ENCODE data around the gene PIGL.
"Not testable (repeated sequence)": the region's sequence is repeated elsewhere in the genome, so short reads cannot be mapped to it uniquely, and the experiment has no call there.

Gene PIGL

DNA sequence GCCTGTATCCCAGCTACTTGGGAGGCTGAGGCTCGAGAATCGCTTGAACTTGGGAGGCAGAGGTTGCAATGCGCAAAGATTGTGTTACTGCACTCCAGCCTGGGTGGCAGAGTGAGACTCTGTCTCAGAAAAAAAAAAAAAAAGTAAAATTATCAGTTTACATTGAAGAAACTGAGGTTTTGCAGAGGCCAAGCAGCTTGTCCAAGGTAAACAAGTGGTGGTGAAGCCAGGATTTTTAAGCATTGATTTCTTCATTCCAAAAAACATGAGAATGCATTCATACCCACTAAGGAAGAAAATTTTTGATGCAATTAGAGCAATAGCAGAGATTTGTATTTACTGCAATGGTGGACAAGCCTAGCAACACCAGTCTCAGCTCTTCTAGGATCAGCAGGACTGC, 83.5 kb downstream of the PIGL start:
- no peak for TF ChIP-seq CTCF (IDR thresholded peaks at IDR 0.05; ENCODE audit: borderline replicate concordance, insufficient read depth, low read depth, low read length)
- H3K4me3 ChIP-seq (ENCODE audit: low read depth, low read length): no peak overlapping the region

- TF ChIP-seq CTCF (IDR thresholded peaks at IDR 0.05; ENCODE audit: borderline replicate concordance, insufficient read depth, low read depth, low read length): no peak
- no peak overlapping the region for H3K4me3 ChIP-seq (ENCODE audit: low read depth, low read length)
These were observed 85.2 kb downstream of the PIGL start for GRCh38 chr17:16301963-16302855.

DNA sequence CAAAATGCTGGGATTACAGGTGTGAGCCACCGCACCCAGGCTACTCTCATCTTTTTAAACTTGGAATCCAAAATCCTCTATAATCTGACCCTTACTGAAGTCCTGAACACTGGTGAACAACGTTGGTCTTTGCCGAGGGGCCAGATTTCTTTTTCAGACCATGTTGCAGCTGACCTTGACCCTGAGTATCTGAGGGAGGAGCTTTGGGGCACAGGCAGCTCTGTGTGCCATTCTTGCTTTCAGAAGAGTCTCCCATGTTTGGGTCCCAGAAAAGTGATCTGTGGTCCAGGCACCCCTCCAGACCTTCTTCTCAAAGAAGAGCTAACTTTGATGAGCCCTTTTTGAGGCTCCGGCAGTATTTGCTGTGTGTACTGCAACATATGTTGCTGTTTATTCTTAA, 85.8 kb downstream of the PIGL start:
- TF ChIP-seq CTCF (IDR thresholded peaks at IDR 0.05; ENCODE audit: borderline replicate concordance, insufficient read depth, low read depth, low read length): no peak
- no peak overlapping the region for H3K4me3 ChIP-seq (ENCODE audit: low read depth, low read length)

- H3K4me3 ChIP-seq (ENCODE audit: low read depth, low read length): no peak overlapping the region
- TF ChIP-seq CTCF (IDR thresholded peaks at IDR 0.05; ENCODE audit: borderline replicate concordance, insufficient read depth, low read depth, low read length): peak; percentile 56
These were observed 87.8 kb downstream of the PIGL start for GRCh38 chr17:16304830-16305229.

GRCh38 chr17:16306211-16306610, 89.2 kb downstream of the PIGL start:
- no peak for TF ChIP-seq CTCF (IDR thresholded peaks at IDR 0.05; ENCODE audit: borderline replicate concordance, insufficient read depth, low read depth, low read length)
- H3K4me3 ChIP-seq (ENCODE audit: low read depth, low read length): no peak overlapping the region

GRCh38 chr17:16312061-16312460, 95.1 kb downstream of the PIGL start:
- not testable (repeated sequence) for H3K4me3 ChIP-seq (ENCODE audit: low read depth, low read length)

GRCh38 chr17:16313139-16314090, 96.4 kb downstream of the PIGL start:
- no peak for TF ChIP-seq CTCF (IDR thresholded peaks at IDR 0.05; ENCODE audit: borderline replicate concordance, insufficient read depth, low read depth, low read length)
- H3K4me3 ChIP-seq (ENCODE audit: low read depth, low read length): no peak overlapping the region

Data from GM12875 (cell line).